Transverse colon (tissue), 4 donors: ENCODE results near the gene CHGA. TPM values are rescaled to one million over a fixed set of nuclear protein-coding genes. Genes with fewer than 3 reads are reported as not detected.

Source experiments
- DNase-seq: peaks from one replicate; pipeline ENCODE4 v3.0.0-alpha.2; 2019
- H3K27ac ChIP-seq, 4 donors: fragments of 200-600 bp; sonication (generic); 2 replicates each; pipeline ENCODE4 v1.5.1; 2016 to 2018; ENCODE audit warnings: inconsistent platforms in 4 of 4
- H3K27me3 ChIP-seq: fragments of 200-600 bp; sonication (generic); 2 replicates; pipeline ENCODE4 v1.5.1; 2017; ENCODE audit warnings: inconsistent platforms
- H3K36me3 ChIP-seq, 4 donors: fragments of 200-600 bp; sonication (generic); 2 replicates each; pipeline ENCODE4 v1.5.1; 2017 to 2019; ENCODE audit warnings: inconsistent platforms in 4 of 4
- H3K4me1 ChIP-seq, 4 donors: fragments of 200-600 bp; sonication (generic); 2 replicates each; pipeline ENCODE4 v1.5.1; 2017 to 2020; ENCODE audit warnings: inconsistent platforms in 4 of 4
- H3K4me3 ChIP-seq, 4 donors: fragments of 200-600 bp; sonication (generic); 1 replicate in 1 of 4; 2 replicates in 3 of 4; pipeline versions ENCODE4 v1.5.1 to v1.6.1; 2017 to 2019; ENCODE audit warnings: inconsistent platforms in 4 of 4
- H3K9me3 ChIP-seq, 2 donors: fragments of 200-600 bp; sonication (generic); 2 replicates each; pipeline ENCODE4 v1.5.1; 2017 to 2019; ENCODE audit warnings: inconsistent platforms in 2 of 2
- CTCF ChIP-seq, 5 experiments: fragments of 200-600 bp in 3 of 5; fragments of 450-650 bp in 2 of 5; sonication (generic) in 3 of 5; IDR thresholded peaks; 1 replicate in 2 of 5; 2 replicates in 3 of 5; pipeline ENCODE4 v1.5.1; 2016 to 2017; ENCODE audit warnings: antibody characterized with exemption in 5 of 5, inconsistent platforms in 3 of 5, mild to moderate bottlenecking in 2 of 5, moderate library complexity in 1 of 5
- EP300 ChIP-seq: sonication (generic); formaldehyde crosslinking; IDR thresholded peaks from one replicate; pipeline ENCODE4 v1.6.1; 2017; ENCODE audit warnings: antibody characterized with exemption, low read depth
- POLR2A ChIP-seq: fragments of 450-650 bp; IDR thresholded peaks from one replicate; pipeline ENCODE4 v1.6.1; 2016; ENCODE audit warnings: antibody characterized with exemption, mild to moderate bottlenecking, moderate library complexity
- POLR2AphosphoS5 ChIP-seq, 3 donors: sonication (generic); formaldehyde crosslinking; IDR thresholded peaks; one replicate each; pipeline ENCODE4 v1.6.1; 2016; ENCODE audit warnings: antibody characterized with exemption in 3 of 3
- WGBS, 2 donors: methylation state at CpG; one replicate each; pipeline ENCODE4 v1.1.5; 2018; ENCODE audit warnings: low coverage in 1 of 2; 5-methylcytosine and 5-hydroxymethylcytosine counted together
- in situ Hi-C, 4 donors: fragments of 200-750 bp; cut with MboI; loops; one replicate each; pipeline versions ENCODE4 v1.15.0 to v1.15.1; 2017; ENCODE audit warnings: low sequenced_read_pairs in 3 of 4, low pct_ligation_motif_present in 1 of 4, low pct_unique_long_range_greater_than_20kb in 1 of 4
- intact Hi-C: fragments of 100-400 bp; cut with DNase I; formaldehyde crosslinking; loops from one replicate; pipeline ENCODE4 v1.15.1; 2023; ENCODE audit warnings: low total_unique reads
- total RNA-seq, 4 donors: library from RNA; depleted of rRNA; stranded (reverse); fragments of >200 nt; gene quantifications; one replicate each; pipeline ENCODE4 v1.1.0, GENCODE V29; 2016

The CHGA gene
- total RNA-seq, 4 donors from 2014 or later = 9.2 to 215 (median 40.7) TPM

GRCh38 chr14:92902191-92902590 is 20.8 kb upstream of the CHGA start:
- in situ Hi-C loops = no loop called here
- no peak overlapping the region for H3K27ac ChIP-seq
- TF ChIP-seq EP300 (no peak), CTCF (IDR thresholded peaks at IDR 0.05) (no peak), POLR2AphosphoS5 (IDR thresholded peaks at IDR 0.05) (no peak), POLR2A (no peak)
- DNase-seq = no peak
- H3K27me3 ChIP-seq = peaks cover 35% of the 10 kb centered on the region
- no peak overlapping the region for H3K4me3 ChIP-seq
- H3K36me3 ChIP-seq = no peaks in the 10 kb centered on the region
- intact Hi-C loops = no loop called here
- H3K9me3 ChIP-seq = no peaks in the 10 kb centered on the region
- H3K4me1 ChIP-seq = no peaks in the 10 kb centered on the region
- 68 to 72% methylated on average over 2 to 6 of the region's 6 CpGs for WGBS, 2 donors

GRCh38 chr14:92902726-92903125 is 20.2 kb upstream of the CHGA start:
- Histone ChIP-seq H3K27me3 (peaks cover 35% of the 10 kb centered on the region), H3K27ac (no peak overlapping the region), H3K4me3 (no peak overlapping the region), H3K4me1 (no peaks in the 10 kb centered on the region), H3K36me3 (no peaks in the 10 kb centered on the region), H3K9me3 (no peaks in the 10 kb centered on the region)
- TF ChIP-seq EP300 (no peak), POLR2AphosphoS5 (IDR thresholded peaks at IDR 0.05) (no peak), POLR2A (no peak), CTCF (IDR thresholded peaks at IDR 0.05) (no peak)
- WGBS, 2 donors = 10 to 32% methylated on average over 13 to 17 of the region's 17 CpGs
- intact Hi-C loops = no loop called here
- in situ Hi-C loops = no loop called here
- no peak for DNase-seq

GRCh38 chr14:92903359-92903758 is 19.6 kb upstream of the CHGA start:
- DNase-seq = no peak
- Histone ChIP-seq H3K27ac (no peak overlapping the region), H3K36me3 (no peaks in the 10 kb centered on the region), H3K4me3 (no peak overlapping the region), H3K4me1 (no peaks in the 10 kb centered on the region), H3K9me3 (no peaks in the 10 kb centered on the region), H3K27me3 (peaks cover 30% of the 10 kb centered on the region)
- intact Hi-C loops (no loop called here), in situ Hi-C loops (no loop called here)
- WGBS, 2 donors = 71% methylated on average over 6 of the region's 6 CpGs; no CpG with 5 or more reads in 1 of the 2 donors
- TF ChIP-seq POLR2A = no peak
- TF ChIP-seq EP300 = no peak
- TF ChIP-seq CTCF (IDR thresholded peaks at IDR 0.05) = no peak
- TF ChIP-seq POLR2AphosphoS5 (IDR thresholded peaks at IDR 0.05) = no peak

GRCh38 chr14:92905667-92906066 is 17.3 kb upstream of the CHGA start:
- H3K27me3 ChIP-seq = peaks cover 25% of the 10 kb centered on the region
- H3K36me3 ChIP-seq = no peaks in the 10 kb centered on the region
- H3K27ac ChIP-seq = no peak overlapping the region
- no peak overlapping the region for H3K4me3 ChIP-seq
- DNase-seq = no peak
- no peaks in the 10 kb centered on the region for H3K4me1 ChIP-seq
- TF ChIP-seq POLR2A = no peak
- no peak for TF ChIP-seq EP300
- no peak for TF ChIP-seq CTCF (IDR thresholded peaks at IDR 0.05)
- no peak for TF ChIP-seq POLR2AphosphoS5 (IDR thresholded peaks at IDR 0.05)
- WGBS, 2 donors = 75 to 78% methylated on average over 7 to 8 of the region's 8 CpGs
- H3K9me3 ChIP-seq = no peaks in the 10 kb centered on the region
- in situ Hi-C loops (no loop called here), intact Hi-C loops (no loop called here)
